ENCODE data around the gene LRRFIP1. TPM values are rescaled to one million over a fixed set of nuclear protein-coding genes. Genes with fewer than 3 reads are reported as not detected.

Gene LRRFIP1
- total and polyA plus RNA-seq, 2 of the 13 experiments (the other 11 are each of a cell fraction or from before 2014, with no cell fraction given), result 15.9 to 40.5 TPM

GRCh38 chr2:237732070-237732469, 104.7 kb downstream of the LRRFIP1 start (continued):
- TF ChIP-seq ARID4A (CRISPR knock-in tag; IDR thresholded peaks at IDR 0.05; ENCODE audit: borderline replicate concordance) (0 out of 2 replicates have a peak, but pooled peaks have one; percentile 5), HNF4G (IDR thresholded peaks at IDR 0.05; ENCODE audit: borderline replicate concordance, low read depth, low read length) (0 out of 2 replicates have a peak, but pooled peaks have one; percentile 28), HNF4G (CRISPR knock-in tag; IDR thresholded peaks at IDR 0.05; ENCODE audit: borderline replicate concordance, low read depth) (no peak), ZNF20 (CRISPR knock-in tag; IDR thresholded peaks at IDR 0.05) (no peak), BHLHE40 (IDR thresholded peaks at IDR 0.05; ENCODE audit: low read length) (peak; percentile 1; the same call in 1 of the 2 replicates), DDIT3 (CRISPR knock-in tag; IDR thresholded peaks at IDR 0.05) (no peak), ZNF235 (CRISPR knock-in tag; IDR thresholded peaks at IDR 0.05; ENCODE audit: borderline replicate concordance) (no peak), TIGD3 (CRISPR knock-in tag; IDR thresholded peaks at IDR 0.05; ENCODE audit: borderline replicate concordance) (no peak), HNF4A (CRISPR knock-in tag; IDR thresholded peaks at IDR 0.05) (peak; percentile 25; the same call in 1 of the 2 replicates), ZNF407 (CRISPR knock-in tag; IDR thresholded peaks at IDR 0.05; ENCODE audit: not compliant biosample characterization) (no peak), ELF1 (CRISPR knock-in tag; IDR thresholded peaks at IDR 0.05) (no peak)

Measured in HepG2 (cell line).